GM12873 (cell line): ENCODE data around the gene CMIP.

ENCODE experiments used
- TF ChIP-seq, protein P1 (sequence below): IDR thresholded peaks from 2 replicates; pipeline ENCODE4 v1.5.1; 2012; ENCODE audit warnings: low read depth, mild to moderate bottlenecking, moderate library complexity, low read length, control low read depth; ENCODE audit not compliant: insufficient read depth; ENCODE audit errors: missing control alignments

Gene CMIP

DNA sequence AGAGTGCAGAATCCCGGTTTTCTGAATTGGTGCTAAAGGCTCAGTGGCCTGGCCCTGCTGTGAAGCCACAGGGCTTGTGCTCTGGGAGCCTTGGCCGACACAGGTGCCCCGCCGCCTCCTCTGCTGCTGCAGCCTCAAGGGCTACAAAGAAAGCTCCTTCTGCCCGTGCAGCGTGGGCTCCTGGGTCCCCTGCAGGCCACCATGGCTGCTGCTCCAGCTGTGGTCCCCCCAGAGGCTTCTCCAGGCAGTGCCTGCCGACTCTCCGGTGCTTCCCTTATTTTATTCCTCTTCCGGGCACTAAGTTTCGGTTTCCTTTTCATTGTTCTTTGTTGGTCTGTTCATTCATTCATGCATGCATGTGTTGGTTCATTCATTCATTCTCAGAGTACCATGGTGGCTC is 53.1 kb downstream of the CMIP start:
- TF ChIP-seq, protein P1, sequence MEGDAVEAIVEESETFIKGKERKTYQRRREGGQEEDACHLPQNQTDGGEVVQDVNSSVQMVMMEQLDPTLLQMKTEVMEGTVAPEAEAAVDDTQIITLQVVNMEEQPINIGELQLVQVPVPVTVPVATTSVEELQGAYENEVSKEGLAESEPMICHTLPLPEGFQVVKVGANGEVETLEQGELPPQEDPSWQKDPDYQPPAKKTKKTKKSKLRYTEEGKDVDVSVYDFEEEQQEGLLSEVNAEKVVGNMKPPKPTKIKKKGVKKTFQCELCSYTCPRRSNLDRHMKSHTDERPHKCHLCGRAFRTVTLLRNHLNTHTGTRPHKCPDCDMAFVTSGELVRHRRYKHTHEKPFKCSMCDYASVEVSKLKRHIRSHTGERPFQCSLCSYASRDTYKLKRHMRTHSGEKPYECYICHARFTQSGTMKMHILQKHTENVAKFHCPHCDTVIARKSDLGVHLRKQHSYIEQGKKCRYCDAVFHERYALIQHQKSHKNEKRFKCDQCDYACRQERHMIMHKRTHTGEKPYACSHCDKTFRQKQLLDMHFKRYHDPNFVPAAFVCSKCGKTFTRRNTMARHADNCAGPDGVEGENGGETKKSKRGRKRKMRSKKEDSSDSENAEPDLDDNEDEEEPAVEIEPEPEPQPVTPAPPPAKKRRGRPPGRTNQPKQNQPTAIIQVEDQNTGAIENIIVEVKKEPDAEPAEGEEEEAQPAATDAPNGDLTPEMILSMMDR = peak; percentile 56

DNA sequence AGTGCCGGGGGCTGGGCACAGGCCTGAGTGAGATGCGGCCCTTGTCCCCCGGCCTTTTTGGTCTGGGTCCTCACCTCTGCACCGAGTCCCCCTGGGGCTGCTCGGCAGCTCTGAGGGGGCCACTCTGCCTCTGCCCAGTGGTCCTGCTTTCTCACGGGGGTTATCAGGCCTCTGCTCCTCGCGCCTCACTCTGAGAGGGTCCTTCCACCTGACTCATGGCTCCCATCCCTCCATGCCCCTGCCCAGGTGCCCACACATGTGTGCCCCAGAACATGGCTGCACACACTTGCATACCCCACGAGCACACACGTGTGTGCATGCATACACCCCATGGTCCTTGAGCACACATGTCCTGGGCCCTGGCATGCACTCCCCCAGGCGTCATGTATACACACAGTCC is 53.7 kb downstream of the CMIP start:
- TF ChIP-seq, protein P1 = no peak

DNA sequence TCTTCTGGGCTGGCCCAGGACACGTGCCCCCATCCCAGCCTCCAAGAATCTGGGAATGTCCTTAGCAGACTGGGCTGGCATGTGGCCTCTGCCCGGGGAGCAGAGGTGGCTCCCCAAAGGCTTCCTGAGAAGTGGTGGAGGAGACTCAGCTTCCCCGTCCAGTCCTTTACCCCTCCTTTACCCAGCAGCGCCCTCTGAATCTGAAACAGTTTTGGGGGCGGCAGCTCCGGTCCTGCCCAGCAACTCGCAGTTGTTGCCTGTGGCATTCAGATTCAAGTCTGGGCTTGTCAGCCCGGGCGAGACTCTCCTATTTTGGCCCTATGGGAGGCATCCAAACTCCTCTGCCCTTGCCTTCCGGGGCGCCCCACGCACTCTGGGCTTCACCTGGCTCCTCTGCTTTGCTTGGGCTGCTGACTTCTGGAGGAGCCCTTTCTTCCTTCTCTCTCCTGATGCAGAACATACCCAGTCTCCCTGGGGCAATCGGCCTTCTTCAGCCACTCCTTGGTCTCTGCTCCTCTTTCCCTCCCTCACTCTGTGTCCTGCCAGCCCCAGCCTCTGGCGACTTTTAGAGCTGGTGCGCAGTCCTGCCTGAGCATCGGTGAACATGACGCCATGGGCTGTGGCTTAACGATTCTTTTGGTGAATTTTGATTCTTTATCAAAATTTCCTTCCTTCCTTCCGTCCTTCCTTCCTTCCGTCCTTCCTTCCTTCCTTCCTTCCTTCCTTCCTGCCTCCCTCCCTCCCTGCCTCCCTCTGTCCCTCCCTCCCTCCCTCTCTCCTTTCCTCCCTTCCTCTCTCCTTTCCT is 55.2 kb downstream of the CMIP start:
- TF ChIP-seq, protein P1 = no peak

DNA sequence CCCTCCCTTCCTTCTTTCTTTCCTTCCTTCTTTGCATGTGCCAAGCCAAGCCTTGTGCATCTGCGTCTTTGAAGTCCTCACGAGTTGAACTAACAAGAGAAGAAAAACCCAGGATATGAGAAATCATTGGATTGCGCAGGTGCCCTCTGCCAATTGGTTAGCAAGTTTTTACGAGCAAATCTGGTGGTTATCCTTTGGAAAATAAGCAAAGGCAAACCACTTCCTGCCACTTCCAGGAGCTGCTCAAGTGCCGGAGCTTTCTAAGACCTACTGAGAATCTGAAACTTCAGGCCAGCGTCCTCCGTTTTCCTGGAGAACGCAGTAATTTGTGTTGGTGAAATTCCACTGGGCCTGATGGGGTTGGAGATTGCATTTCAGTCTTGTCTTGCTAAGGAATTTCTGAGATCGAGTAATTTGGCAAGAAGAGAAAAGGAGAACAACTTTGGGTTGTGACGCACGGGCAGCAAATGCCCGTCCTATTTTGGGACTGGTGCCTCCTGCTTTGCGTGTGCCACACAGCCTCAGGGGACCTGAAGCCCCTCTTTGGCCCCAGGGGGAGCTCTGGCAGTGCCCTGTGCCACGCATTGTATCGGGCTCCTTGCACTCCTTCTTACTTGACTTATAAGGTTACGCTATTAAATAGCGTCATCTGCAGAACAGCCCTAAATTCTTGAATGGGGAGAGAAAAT is 56.4 kb downstream of the CMIP start:
- TF ChIP-seq, protein P1 = no peak

DNA sequence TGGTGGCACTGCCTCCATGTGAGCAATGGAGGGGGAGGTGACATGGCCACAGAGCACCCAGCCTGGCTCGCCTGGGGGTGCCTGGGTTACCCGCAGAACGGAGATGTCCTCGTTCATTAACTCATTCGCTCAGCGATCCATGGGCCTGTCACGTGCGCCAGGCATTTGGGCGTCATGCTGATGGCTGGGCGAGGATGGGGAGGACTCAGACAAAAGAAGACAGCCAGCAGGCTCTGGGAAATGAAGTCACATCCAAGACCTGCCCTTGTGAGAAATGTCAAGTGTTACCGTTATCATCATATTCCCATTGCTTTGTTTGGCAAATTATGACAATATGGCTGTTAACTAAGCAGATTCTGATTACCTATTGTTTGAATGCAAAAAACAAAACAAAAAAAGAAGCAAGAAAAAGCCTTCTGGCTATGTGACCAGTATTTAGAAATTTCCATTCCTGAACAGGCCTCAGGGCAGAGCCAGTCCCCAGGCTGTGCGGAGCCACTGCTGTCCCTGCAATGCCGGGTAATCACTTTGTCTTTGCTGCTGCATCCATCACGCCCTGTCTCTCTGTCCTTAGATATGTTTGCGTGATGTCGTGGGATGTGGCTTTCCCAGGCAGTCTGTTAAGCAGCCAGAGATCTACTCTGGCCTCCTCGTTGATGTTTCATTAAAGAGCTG is 57.9 kb downstream of the CMIP start:
- TF ChIP-seq, protein P1 = no peak

DNA sequence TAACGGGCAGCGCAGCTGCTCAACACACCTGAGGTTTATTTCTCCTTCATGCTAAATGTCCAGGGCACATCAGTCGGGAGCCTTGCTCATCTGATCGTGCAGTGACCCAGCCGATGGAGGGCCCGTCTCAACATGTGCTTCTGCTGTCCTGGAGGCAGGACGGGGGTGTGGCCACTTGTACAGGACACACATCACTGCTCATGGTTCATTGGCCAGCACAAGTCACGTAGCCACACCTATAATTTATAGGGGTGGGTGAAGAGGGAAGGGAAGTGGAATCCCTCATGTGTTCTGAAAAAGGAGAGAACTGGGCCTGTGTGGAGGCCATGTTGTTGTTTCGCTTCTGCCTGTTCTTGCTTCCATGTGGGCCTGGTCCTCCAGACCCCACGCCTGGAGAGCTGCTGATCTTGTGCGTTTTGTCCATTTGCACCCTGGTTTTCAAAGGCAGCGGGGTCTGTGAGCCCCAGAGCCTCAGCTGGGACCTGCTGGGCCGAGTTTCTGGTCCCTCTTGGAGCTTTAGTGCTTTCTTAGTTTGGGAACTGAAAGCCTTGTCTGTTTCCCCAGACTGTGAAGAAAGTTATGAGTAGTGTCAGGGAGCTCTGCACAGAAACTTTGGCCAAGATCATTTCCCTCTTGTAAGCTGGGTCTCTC is 60.5 kb downstream of the CMIP start:
- TF ChIP-seq, protein P1 = no peak
